Activated CD8-positive, alpha-beta memory T cell treated with anti-CD3 and anti-CD28 coated beads, Interleukin-2, amount 50 U/mL, for 24 hours (primary cell): ENCODE results near the gene CCDC6.
"Not testable (repeated sequence)": the region's sequence is repeated elsewhere in the genome, so short reads cannot be mapped to it uniquely, and the experiment has no call there.

Experiments used
- DNase-seq: peaks from one replicate; pipeline ENCODE4 v3.0.0-alpha.2; 2020; ENCODE audit errors: extremely low read depth

The CCDC6 gene

GRCh38 chr10:59880971-59881510 is 25.3 kb downstream of the CCDC6 start:
- peak; percentile 57 for DNase-seq

- no peak for DNase-seq
These were observed 26.2 kb downstream of the CCDC6 start for GRCh38 chr10:59880019-59880717.

GRCh38 chr10:59879363-59879913 is 26.9 kb downstream of the CCDC6 start:
- DNase-seq, result no peak

DNA sequence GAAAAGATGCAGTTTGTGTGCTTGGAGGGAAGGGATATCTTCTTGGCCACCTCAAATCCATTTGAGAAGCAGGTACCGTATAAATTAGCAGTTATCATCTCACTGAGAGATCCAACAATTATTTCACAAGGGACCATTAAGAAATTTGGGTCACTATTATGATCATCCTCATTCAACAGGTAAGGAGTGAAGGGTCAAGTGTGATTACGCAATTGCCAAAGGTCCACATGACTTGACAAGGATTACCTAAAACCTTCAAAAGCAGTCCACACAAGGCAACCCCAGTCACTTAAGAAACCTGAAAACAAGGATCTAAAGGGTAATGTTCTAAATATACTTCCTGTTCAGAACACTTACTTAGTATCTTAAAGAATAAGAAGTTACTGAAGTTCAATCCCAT is 27.4 kb downstream of the CCDC6 start:
- no peak for DNase-seq

DNA sequence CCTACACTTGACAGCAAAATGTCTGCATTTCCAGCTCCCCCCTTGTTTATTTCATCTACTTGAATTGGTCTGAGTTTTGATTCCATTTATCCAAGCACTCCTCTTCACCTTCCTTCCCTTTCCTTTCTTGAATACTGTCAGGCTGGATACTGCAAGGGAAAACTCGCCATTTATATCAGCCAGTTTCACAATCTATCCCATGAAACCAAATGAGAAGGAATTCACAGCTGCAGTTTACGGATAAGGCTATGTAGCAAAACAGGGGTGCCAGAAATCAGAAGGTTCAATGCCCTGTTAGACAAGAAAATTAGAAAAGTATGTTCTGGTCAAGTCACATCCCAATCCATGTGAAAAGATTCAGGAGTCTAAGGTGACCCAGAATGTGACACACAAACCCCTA is 28.1 kb downstream of the CCDC6 start:
- no peak for DNase-seq

DNA sequence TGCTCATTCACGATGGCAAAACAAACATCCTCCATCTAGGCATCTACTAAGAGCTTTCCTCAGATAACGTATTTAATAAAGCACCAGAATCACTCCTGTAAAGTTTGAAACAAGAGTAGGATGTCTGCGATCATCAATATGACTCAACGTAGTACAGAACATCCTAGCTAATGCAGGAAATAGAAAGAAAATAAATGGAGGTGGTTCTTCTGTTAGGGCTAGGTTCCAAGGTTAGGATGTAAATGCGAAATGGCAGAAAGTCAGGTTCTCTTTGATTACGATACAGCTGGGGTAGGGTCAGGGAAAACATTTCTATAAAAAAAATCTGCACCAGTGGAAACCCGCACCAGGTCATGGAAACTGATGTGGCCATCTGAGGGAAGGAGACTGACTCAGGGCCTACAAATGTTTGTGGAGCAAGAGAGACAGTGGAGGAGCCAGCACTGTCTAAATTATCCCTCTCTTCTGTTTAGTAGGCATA is 29.1 kb downstream of the CCDC6 start:
- no peak for DNase-seq

GRCh38 chr10:59876695-59877094 is 29.7 kb downstream of the CCDC6 start:
- no peak for DNase-seq

DNA sequence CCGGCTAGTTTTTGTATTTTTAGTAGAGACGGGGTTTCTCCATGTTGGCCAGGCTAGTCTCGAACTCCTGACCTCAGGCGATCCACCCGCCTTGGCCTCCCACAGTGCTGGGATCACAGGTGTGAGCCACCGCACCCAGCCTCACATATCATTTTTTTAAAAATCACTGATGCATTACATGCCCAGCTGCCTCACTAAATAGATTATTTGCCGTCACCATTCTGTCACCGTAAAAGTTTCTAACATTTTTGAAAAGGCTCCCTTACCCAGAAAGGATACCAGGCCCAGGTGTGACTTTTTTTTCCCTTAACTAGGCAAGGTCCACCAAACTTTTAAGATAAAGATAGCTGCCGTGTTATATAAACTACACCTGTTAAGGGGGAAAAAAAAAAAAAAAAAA is 30.1 kb downstream of the CCDC6 start:
- DNase-seq, result not testable (repeated sequence)

DNA sequence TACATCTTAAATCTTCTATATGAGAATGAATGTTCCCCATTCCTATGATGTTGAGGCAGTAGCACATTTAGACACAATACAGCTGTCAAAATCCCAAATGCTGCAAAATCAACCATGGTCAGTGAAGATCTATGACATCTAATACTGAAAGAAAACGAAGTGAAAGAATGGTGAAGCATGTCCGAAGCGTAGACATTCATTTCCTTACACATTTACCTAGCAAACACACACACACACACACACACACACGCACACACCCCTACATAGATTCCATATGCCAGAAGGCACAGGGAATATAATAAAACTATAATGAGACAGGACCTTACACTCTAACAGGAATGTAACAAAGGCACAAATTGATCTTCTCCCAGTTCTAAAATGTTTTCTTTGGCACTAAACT is 32.5 kb downstream of the CCDC6 start:
- DNase-seq, result no peak

GRCh38 chr10:59872892-59873463 is 33.4 kb downstream of the CCDC6 start:
- no peak for DNase-seq

GRCh38 chr10:59870152-59870551 is 36.2 kb downstream of the CCDC6 start:
- no peak for DNase-seq

DNA sequence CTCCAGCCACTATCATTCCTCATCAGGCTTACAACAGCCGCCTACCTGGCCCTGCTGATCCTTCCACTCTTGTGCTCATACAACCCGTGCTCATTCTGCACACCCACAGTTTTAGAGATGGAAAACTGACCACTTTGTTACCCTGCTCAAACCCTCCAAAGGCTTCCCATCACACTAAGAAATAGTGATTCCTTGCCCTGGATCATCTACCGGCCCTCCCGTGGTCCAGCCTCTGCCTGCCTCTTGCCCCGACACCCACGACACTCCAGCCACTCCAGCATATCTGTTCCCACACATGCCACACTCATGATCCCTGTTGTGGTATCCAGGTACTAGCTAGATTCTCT is 36.8 kb downstream of the CCDC6 start:
- DNase-seq, result no peak

GRCh38 chr10:59868696-59869593 is 37.4 kb downstream of the CCDC6 start:
- no peak for DNase-seq

DNA sequence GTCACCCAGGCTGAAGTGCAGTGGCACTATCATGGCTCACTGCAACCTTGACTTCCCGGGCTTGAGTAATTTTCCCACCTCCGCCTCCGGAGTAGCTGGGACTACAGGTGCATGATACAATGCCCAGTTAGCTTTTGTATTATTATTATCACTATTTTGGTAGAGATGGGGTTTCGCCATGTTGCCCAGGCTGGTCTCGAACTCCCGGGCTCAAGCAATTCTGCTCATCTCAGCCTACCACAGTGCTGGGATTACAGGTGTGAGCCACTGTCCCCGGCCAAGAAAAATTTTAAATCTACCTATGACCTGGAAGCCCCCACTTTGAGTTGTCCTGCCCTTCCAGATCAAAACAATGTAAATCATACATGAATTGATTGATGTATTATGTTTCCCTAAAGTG is 38.8 kb downstream of the CCDC6 start:
- DNase-seq, result no peak

DNA sequence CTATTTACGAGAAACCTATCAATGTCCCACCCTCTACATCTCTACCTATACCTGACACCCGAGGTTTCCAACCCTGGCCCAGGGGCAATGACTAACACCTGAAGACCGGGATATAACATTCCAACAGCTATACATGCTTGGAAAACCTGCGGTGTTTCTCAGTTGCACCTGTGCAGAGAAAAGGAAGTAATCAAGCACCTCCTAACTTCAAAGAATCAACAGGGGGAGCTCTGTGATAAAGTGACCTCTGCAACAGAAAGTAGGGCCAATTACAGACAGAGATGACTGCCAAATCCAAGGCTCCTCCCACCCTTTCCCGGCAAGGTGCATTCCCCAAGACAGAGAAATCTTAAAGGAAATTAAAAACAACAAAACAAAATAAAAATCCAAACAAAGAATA is 41.3 kb downstream of the CCDC6 start:
- DNase-seq, result no peak

DNA sequence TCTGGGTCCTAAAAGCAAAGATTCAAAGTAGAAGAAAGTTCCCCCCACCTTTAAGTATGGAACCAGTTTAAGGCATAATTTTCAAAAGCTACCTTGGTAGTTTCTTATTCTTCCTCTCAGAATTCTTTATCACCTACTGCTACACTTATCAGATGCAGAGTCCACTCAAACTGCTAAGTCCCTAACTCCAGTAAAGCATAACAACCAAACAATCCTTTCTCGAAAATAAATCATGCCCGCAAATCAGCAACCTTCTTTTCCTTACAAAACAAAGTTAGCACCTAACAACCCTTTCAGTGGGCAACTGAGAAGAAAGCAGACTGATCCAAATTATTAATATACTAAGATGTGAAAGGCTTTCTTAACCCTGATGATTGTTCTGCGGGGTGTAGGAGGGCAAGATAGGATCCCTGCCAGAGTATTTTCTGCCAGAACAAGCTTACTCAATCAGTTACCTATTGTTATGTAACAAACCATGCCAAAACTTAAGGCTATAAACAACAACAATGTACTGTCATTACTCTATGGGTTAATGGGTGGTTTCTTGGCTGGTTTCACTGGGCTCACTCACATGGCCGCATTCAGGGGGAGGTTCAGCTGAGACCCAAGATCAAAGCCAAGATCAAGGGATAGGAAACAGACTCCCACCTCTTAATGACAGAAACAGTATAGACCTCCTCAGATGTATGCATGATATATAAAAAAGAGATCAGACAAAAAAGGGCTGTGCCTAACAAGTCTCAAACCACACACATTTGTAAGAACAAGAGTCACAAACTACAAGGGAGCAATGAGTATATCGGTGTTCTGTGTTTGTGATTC is 42.0 kb downstream of the CCDC6 start:
- no peak for DNase-seq

GRCh38 chr10:59859570-59859969 is 46.8 kb downstream of the CCDC6 start:
- DNase-seq, result no peak

- no peak for DNase-seq
These were observed 48.4 kb downstream of the CCDC6 start for GRCh38 chr10:59857921-59858320.

GRCh38 chr10:59857049-59857448 is 49.3 kb downstream of the CCDC6 start:
- DNase-seq, result no peak

- no peak for DNase-seq
These were observed 50.3 kb downstream of the CCDC6 start for GRCh38 chr10:59856104-59856503.

DNA sequence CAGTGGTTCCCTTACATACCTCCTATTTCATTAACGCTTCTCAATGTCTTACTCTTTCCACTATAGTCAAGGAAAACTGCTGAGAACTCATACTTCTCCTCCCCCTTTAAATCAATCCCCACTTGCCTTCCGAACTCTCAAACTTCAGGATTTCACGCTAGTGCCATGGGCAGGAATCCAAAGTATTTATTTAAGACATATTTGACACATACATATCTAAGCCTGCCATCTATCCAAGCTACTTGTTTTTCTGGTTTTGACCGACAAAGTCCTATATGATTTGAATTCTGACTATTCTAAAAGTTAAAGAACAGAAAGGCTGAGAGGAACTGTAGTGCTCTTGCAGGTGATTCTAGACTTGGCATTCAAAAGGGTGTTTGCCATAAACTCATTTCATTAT is 51.8 kb downstream of the CCDC6 start:
- no peak for DNase-seq
